Activated effector memory CD4-positive, alpha-beta T cell treated with Interleukin-2 at 50 U/mL for 16 hours (primary cell): Measurements from ENCODE around the gene PPM1D.
"Not testable (repeated sequence)": the region's sequence is repeated elsewhere in the genome, so short reads cannot be mapped to it uniquely, and the experiment has no call there.

Source experiments
- DNase-seq: peaks from one replicate; pipeline ENCODE4 v3.0.0-alpha.2; 2020

Gene PPM1D

GRCh38 chr17:60594170-60594569 is 5.8 kb upstream of the PPM1D start:
- not testable (repeated sequence) for DNase-seq

DNA sequence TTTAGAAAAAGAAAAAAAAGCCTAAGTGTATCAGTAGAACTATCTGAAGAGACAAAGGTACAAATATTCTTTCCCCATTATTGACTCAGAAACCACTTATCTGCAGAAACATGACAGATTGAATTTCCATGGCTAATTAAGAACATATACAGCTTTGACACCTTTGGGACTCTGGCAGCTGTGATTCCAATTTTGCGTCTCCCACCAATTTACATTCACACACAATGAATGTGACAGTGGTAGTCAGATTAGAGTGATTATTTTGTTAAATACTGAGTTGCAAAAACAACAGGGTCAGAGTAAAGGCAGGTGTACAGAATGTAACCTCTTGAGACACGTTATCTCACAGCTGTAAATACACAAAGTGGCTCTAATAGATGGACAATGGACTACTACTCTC is 5.3 kb upstream of the PPM1D start:
- no peak for DNase-seq

DNA sequence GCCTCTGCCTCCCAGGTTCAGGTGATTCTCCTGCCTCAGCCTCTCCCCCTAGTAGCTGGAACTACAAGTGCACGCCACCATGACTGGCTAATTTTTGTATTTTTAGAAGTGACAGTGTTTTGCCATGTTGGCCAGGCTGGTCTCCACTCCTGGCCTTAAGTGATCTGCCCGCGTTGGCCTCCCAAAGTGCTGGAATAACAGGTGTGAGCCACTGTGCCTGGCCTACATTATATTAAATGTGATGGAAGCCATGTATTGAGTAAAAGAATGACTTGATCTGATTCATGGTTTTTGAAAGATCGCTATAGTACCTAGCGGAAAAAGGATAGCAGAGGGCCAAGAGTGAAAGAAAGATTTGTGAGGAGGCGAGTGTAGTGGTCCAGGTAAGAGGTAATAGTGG is 2.7 kb upstream of the PPM1D start:
- no peak for DNase-seq

DNA sequence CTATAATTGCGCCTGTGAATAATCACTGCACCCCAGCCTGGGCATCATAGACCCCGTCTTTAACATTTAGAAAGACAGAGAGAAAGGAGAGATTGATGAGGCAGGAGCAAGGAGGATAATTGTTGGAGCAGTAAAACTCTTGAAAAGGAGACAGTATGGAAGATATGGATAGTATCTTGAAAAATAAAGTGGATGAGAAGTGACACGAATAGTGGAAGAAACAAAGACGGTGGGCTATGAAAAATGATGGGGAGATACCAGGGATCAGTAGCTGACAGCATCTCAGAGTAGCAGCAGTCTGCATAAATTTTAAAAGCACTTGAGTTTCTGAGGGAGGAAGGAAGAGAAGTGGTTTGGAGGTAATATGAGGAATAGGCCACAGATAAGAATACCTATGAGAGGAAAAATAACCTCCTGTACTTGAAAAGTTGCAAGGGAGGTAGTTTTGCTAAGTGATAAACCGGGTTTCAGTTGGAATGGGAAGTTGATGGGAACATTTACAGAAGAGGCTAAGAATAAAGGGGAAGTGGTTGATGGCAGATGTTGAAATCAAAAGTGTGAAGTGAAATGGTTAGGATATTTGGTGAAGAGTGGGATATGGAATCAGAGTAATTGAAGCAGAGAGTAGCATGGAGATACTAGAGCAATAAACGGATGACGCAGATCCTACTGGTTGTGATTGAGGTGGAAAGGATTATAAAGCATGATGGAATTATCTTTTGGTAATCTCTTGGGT is 1.8 kb upstream of the PPM1D start:
- DNase-seq: no peak

DNA sequence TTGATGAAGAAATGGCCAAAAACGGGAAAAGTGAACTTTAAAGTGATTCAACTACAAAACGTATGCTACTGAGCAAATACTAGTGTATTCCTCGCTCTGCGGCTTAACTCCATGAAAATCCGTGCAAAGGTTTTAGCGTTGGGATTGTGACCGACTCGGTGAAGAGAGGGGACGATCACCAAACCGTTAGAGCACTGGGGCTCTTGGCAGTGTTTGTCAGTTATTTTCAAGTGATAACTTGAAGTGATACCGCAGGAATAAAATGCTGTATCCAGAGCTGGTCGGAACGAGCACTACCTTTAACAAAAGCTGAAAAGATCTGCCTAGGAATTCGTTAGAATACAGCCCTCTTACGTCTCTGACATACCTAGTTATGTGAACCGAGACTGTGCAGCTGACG is 773 bp upstream of the PPM1D start:
- no peak for DNase-seq

- DNase-seq: peak; percentile 35
Measured at GRCh38 chr17:60600490-60601446, 775 bp downstream of the PPM1D start.

GRCh38 chr17:60601447-60602384 is 1.7 kb downstream of the PPM1D start:
- no peak for DNase-seq

DNA sequence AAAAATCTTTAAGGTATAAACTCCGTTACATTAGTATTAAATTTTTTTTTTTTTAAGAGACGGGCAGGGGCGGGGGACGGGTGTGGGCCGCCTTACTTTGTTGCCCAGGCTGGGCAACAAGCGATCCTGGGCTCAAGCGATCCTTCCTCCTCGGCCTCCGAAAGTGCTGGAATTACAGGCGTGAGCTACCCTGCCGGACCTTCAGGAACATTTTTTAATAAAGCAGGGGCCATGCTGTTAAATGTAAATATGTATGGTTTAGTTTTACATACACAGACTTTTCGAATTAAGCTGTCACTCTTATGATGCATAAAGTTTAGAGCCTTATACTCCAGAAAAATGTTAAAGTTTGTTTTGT is 2.4 kb downstream of the PPM1D start:
- no peak for DNase-seq

DNA sequence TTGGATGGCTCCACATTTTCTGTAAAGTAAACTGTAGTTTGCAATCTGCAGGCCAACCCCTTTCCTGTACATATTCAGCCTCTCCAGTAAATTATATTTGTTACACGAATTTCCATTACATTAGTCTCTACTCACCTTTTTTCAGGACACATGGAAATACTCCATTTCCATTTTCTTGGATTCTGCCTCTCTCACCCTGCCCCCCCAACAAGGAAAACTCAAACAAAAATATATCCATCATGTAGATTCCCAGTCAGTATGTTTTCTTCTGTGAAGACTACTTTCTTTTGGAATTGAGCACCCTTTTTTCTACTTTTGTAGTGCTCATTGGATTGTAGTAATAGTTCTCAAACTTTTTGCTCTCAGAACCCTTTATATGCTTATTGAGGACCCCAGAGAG is 2.9 kb downstream of the PPM1D start:
- DNase-seq: no peak

GRCh38 chr17:60603477-60603876 is 3.5 kb downstream of the PPM1D start:
- DNase-seq: not testable (repeated sequence)

GRCh38 chr17:60604686-60605334 is 4.8 kb downstream of the PPM1D start:
- no peak for DNase-seq

DNA sequence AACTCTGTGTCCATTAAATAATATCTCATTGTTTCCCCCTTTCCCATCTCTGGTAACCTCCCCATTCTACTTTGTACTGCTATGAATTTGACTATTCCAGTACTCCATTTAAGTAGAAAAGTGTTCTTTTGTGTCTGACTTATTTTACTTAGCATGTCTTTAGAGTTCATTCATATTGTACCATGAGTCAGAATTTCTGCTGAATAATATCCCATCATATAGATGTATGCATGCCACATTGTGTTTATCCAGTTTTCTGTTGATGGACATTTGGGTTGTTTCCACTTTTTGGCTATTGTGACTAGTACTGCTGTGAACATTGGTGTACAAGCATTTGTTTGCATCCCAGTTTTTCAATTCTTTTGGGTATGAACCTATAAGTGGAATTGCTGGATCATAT is 6.0 kb downstream of the PPM1D start:
- DNase-seq: no peak

- no peak for DNase-seq
Measured at GRCh38 chr17:60610473-60610872, 10.5 kb downstream of the PPM1D start.

DNA sequence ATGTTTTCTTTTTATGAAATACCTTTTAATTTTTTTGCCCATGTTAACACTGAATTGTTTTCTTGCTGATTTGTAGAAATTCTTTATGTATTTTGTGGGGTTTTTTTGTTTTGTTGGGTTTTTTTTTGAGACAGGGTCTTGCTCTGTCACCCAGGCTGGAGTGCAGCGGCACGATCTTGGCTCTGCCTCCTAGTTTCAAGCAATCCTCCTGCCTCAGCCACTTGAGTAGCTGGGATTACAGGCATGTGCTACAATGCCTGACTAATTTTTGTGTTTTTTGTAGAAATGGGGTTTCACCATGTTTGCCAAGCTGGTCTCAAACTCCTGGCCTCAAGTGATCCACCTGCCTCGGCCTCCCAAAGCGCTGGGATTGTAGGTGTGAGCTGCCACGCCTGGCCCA is 11.3 kb downstream of the PPM1D start:
- not testable (repeated sequence) for DNase-seq

DNA sequence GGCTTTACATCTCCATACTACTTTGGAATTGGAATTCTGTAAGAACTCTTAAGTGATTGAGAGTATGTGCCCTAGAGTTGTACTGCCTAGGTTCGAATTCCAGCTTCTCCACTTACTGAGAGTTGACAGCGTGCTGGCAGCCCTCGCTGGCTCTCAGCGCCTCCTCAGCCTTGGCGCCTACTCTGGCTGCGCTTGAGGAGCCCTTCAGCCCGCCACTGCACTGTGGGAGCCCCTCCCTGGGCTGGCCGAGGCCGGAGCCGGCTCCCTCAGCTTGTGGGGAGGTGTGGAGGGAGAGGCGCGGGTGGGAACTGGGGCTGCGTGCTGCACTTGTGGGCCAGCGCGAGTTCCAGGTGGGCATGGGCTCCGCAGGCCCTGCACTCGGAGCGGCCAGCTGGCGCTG is 13.3 kb downstream of the PPM1D start:
- DNase-seq: no peak

DNA sequence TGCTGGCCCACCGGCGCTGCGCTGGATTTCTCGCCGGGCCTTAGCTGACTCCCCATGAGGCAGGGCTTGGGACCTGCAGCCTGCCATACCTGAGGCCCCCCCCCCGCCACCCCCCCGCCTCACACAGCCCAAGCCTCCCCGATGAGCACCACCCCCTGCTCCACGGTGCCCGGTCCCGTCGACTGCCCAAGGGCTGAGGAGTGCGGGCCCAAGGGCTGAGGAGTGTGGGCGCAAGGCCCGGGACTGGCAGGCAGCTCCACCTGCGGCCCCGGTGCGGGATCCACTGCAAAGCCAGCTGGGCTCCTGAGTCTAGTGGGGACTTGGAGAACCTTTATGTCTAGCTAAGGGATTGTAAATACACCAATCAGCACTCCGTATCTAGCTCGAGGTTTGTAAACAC is 13.8 kb downstream of the PPM1D start:
- DNase-seq: not testable (repeated sequence)

DNA sequence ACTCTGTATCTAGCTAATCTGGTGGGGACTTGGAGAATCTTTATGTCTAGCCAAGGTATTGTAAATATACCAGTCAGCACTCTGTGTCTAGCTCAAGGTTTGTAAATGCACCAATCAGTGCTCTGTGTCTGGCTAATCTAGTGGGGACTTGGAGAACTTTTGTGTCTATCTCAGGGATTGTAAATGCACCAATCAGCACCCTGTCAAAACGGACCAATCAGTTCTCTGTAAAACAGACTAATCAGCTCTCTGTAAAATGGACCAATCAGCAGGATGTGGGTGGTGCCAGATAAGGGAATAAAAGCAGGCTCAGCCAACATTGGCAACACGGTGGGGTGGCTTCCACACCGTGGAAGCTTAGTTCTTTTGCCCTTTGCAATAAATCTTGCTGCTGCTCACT is 14.3 kb downstream of the PPM1D start:
- DNase-seq: not testable (repeated sequence)

DNA sequence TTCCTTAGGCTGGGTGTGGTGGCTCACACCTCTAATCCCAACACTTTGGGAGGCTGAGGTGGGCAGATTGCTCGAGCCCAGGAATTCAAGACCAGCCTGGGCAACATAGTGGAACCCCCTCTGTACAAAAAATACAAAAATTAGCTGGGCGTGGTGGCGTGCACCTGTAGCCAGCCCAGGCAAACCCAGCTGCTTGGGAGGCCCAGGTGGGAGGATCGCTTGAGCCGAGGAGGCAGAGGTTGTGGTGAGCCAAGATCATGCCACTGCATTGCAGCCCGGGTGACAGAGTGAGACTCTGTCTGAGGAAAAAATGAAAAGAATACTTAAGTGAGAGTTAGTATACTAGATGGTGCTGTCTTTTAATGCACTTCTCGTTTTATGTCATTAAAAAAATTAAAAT is 15.1 kb downstream of the PPM1D start:
- DNase-seq: no peak

DNA sequence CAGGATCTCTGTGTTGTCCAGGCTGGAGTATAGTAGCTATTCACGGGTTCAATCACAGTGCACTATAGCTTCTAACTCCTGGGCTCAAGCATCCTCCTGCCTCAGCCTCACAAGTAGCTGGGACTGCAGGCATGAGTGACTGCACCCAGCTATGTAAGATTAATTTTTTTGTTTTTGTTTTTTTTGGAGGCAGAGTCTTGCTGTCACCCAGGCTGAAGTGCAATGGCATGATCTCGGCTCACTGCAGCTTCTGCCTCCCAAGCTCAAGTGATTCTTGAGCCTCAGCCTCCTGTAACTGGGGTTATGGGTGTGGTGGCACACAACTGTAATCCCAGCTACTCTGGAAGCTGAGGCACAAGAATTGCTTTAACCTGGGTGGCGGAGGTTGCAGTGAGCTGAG is 15.8 kb downstream of the PPM1D start:
- DNase-seq: no peak

GRCh38 chr17:60618080-60618479 is 18.1 kb downstream of the PPM1D start:
- DNase-seq: no peak

GRCh38 chr17:60618854-60619526 is 19.0 kb downstream of the PPM1D start:
- DNase-seq: no peak

DNA sequence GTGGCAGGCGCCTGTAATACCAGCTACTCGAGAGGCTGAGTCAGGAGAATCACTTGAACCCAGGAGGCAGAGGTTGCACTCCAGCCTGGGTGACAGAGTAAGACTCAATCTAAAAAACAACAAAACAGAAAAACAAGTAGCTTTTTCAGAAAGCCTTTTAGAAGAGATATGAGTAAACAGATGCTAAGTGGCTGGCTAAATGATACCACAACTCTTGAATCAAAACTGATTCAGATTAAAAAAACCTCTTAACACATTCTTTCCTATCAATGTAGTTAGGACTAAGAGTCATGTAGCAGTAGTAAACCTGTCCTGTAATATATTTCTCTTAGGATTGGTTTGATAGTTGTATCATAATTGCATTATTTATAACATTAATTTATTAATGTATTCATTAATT is 23.0 kb downstream of the PPM1D start:
- DNase-seq: no peak
